ENCODE results near the gene FKBP4. TPM values are rescaled to one million over a fixed set of nuclear protein-coding genes. Genes with fewer than 3 reads are reported as not detected.

Gene FKBP4
- total RNA-seq, 1 donor from 2014 or later = 127 TPM

DNA sequence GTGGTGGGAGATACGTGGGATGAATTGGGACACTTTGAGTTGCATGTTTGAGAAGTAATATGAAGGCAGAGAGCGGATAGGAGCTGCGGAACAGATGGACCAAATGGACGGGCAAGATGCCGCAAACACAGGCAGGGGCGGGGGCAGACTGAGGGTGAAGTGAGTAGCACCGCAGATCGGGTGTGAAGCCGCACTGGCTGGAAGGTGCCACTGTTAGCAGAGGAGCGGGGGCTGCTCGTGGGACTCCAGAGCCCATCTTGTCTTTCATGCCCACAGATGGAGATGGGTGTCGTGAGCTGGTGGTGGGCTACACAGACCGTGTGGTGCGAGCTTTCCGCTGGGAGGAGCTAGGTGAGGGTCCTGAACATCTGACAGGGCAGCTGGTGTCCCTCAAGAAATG lies 25.0 kb downstream of the FKBP4 start:
- Mint-ChIP-seq H3K27ac (no peak overlapping the region), H3K9me3 (no peaks in the 10 kb centered on the region), H3K4me1 (ENCODE audit: unreplicated experiment) (no peaks in the 10 kb centered on the region), H3K4me3 (no peak overlapping the region), H3K27me3 (no peaks in the 10 kb centered on the region), H3K36me3 (peaks cover 55% of the 10 kb centered on the region)
- TF ChIP-seq, protein P1, sequence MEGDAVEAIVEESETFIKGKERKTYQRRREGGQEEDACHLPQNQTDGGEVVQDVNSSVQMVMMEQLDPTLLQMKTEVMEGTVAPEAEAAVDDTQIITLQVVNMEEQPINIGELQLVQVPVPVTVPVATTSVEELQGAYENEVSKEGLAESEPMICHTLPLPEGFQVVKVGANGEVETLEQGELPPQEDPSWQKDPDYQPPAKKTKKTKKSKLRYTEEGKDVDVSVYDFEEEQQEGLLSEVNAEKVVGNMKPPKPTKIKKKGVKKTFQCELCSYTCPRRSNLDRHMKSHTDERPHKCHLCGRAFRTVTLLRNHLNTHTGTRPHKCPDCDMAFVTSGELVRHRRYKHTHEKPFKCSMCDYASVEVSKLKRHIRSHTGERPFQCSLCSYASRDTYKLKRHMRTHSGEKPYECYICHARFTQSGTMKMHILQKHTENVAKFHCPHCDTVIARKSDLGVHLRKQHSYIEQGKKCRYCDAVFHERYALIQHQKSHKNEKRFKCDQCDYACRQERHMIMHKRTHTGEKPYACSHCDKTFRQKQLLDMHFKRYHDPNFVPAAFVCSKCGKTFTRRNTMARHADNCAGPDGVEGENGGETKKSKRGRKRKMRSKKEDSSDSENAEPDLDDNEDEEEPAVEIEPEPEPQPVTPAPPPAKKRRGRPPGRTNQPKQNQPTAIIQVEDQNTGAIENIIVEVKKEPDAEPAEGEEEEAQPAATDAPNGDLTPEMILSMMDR (conservative IDR thresholded peaks at IDR 0.05) = no peak
- no peak for DNase-seq (ENCODE audit: extremely low spot score, unreplicated experiment)

DNA sequence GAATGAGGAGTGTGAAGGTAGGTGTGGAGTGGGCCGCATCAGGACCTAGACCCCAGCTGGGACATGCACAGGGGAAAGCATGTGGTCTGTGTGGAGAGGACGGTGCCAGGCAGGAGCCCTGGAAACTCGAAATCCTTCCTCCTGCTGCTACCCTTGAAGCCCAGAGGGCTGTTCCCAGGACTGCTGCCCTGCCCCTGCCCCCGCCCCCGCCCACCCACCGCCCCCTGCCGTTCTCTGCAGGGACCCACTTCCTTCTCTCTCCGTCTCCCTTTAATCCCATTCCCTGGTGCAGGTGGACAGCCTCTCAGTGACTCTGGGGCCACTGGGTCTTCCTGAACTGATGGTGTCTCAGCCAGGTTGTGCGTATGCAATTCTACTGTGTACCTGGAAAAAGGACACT lies 25.7 kb downstream of the FKBP4 start:
- TF ChIP-seq, protein P1 (conservative IDR thresholded peaks at IDR 0.05) = no peak
- Mint-ChIP-seq H3K4me1 (ENCODE audit: unreplicated experiment) (no peaks in the 10 kb centered on the region), H3K9me3 (no peaks in the 10 kb centered on the region), H3K27me3 (no peaks in the 10 kb centered on the region), H3K4me3 (no peak overlapping the region), H3K27ac (no peak overlapping the region), H3K36me3 (peaks cover 56% of the 10 kb centered on the region)
- DNase-seq (ENCODE audit: extremely low spot score, unreplicated experiment) = no peak

DNA sequence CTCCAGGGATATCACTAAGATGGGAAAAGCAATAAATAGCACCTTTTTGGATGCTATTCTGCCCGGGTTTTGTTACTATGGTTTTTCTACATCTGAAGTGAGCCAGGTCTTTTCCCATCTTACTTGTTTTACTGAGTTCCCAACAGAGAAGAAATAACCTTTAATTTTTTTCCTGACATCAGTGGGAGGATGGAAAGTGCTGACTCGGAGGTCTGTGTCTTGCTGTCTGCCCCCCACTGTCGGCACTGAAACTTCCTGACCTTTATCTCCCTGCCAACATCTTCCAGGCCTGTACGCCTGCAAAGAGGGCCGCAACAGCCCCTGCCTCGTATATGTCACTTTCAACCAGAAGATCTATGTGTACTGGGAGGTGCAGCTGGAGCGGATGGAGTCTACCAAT lies 28.7 kb downstream of the FKBP4 start:
- H3K4me1 Mint-ChIP-seq (ENCODE audit: unreplicated experiment) = no peaks in the 10 kb centered on the region
- H3K9me3 Mint-ChIP-seq = no peaks in the 10 kb centered on the region
- H3K4me3 Mint-ChIP-seq = no peak overlapping the region
- no peak for DNase-seq (ENCODE audit: extremely low spot score, unreplicated experiment)
- H3K27ac Mint-ChIP-seq = no peak overlapping the region
- TF ChIP-seq, protein P1 (conservative IDR thresholded peaks at IDR 0.05) = no peak
- no peaks in the 10 kb centered on the region for H3K27me3 Mint-ChIP-seq
- peaks cover 57% of the 10 kb centered on the region for H3K36me3 Mint-ChIP-seq

DNA sequence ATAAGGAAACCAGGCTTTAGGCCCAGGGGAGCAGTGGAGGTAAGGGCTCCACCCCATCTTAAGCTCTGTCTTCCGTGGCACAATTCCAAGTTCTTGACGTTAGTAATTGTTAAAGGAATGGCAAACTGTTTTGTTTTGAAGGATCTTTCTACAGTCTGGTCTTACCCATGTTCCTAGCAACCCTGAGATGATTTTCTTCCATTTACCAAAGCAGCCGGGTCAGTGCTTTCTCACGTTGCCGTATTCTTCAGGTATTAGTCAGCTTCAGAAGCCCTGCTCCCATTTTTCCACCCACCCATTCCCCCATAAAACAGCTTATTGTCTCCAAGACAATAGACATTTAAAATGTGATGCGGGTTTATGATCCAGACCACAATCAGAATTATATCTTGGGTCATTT lies 29.8 kb downstream of the FKBP4 start:
- Mint-ChIP-seq H3K9me3 (no peaks in the 10 kb centered on the region), H3K27me3 (no peaks in the 10 kb centered on the region), H3K4me1 (ENCODE audit: unreplicated experiment) (no peaks in the 10 kb centered on the region), H3K27ac (no peak overlapping the region), H3K36me3 (peaks cover 64% of the 10 kb centered on the region), H3K4me3 (no peak overlapping the region)
- DNase-seq (ENCODE audit: extremely low spot score, unreplicated experiment) = no peak
- TF ChIP-seq, protein P1 (conservative IDR thresholded peaks at IDR 0.05) = no peak

DNA sequence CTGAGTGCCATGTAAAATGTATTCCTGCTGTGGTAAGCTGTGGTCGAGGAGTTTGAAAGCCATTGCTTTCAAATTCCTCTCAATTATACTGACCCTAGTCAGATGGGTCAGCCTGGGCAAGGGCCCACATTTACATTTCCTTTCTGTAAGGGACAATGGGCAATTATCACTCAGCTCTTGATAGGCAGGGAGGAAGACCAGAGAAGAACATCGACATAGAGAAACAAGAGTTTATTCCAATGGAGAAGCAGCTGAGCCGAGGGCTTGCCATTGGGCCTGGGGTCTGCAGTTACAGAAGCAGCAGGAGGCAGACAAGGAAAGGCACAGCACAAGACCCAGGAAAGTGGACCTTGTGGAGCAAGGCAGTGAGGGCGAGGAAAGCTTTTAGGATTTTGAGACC lies 30.4 kb downstream of the FKBP4 start:
- TF ChIP-seq, protein P1 (conservative IDR thresholded peaks at IDR 0.05) = no peak
- Mint-ChIP-seq H3K27ac (no peak overlapping the region), H3K9me3 (no peaks in the 10 kb centered on the region), H3K27me3 (no peaks in the 10 kb centered on the region), H3K4me1 (ENCODE audit: unreplicated experiment) (no peaks in the 10 kb centered on the region), H3K36me3 (peaks cover 60% of the 10 kb centered on the region), H3K4me3 (no peak overlapping the region)
- DNase-seq (ENCODE audit: extremely low spot score, unreplicated experiment) = no peak

DNA sequence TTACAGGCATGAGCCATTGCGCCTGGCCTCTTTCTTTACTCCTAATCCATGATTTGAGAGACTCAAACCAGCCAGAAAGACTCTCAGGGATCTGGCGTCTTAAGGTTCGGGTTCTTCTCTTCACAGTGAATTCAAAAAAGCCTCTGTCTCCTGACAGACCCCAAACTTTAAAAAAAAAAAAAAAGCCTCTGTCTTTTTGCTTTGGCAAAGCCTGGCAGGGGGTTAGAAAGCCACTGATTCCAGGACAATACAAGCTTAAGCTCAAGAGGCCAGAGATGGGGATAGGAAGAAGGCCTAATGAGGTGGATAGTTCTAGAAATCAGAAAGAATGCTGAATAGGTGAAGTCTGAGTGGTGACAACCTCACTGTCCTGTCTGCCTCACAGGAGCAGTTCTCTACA lies 31.3 kb downstream of the FKBP4 start:
- Mint-ChIP-seq H3K9me3 (no peaks in the 10 kb centered on the region), H3K36me3 (peaks cover 63% of the 10 kb centered on the region), H3K27me3 (no peaks in the 10 kb centered on the region), H3K27ac (no peak overlapping the region), H3K4me1 (ENCODE audit: unreplicated experiment) (no peaks in the 10 kb centered on the region), H3K4me3 (no peak overlapping the region)
- TF ChIP-seq, protein P1 (conservative IDR thresholded peaks at IDR 0.05) = no peak
- DNase-seq (ENCODE audit: extremely low spot score, unreplicated experiment) = no peak

All from type B pancreatic cell (in vitro differentiated cells).